22Rv1 (cell line): ENCODE data around the gene OR3A3.
"Not testable (repeated sequence)": the region's sequence is repeated elsewhere in the genome, so short reads cannot be mapped to it uniquely, and the experiment has no call there.

Source experiments
- H3K27ac ChIP-seq: fragments of 450-650 bp; 2 replicates; pipeline ENCODE4 v1.5.1; 2017
- CTCF ChIP-seq: fragments of 450-650 bp; IDR thresholded peaks from 2 replicates; pipeline ENCODE4 v1.5.1; 2017; ENCODE audit warnings: mild to moderate bottlenecking
- ZFX ChIP-seq: fragments of 450-650 bp; IDR thresholded peaks from 2 replicates; pipeline ENCODE4 v1.6.1; 2017; ENCODE audit warnings: antibody characterized with exemption, borderline replicate concordance

The OR3A3 gene

GRCh38 chr17:3440451-3440850, 29.3 kb downstream of the OR3A3 start:
- no peak for TF ChIP-seq CTCF
- TF ChIP-seq ZFX = no peak
- H3K27ac ChIP-seq = no peak overlapping the region

DNA sequence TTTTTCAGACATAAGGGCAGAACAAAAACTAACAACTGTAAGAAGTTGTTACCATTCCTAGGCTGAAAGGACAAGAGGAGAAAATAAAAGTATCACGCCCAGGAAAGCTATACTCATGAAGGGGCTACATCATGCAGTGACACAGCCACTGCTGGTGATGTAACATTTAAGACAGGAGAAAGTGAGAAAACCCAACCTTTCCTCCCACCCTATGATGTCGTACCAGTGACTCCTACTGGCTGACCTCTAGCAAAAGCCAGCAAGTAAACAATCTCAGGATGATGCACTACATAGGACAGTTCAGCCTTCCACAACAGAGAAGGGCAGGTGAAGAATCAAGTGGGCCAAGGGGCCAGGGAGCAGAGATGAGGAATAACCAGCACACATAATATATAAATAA, 36.5 kb downstream of the OR3A3 start:
- TF ChIP-seq CTCF (peak; percentile 69), ZFX (no peak)
- H3K27ac ChIP-seq = peak overlapping the region; percentile 40

DNA sequence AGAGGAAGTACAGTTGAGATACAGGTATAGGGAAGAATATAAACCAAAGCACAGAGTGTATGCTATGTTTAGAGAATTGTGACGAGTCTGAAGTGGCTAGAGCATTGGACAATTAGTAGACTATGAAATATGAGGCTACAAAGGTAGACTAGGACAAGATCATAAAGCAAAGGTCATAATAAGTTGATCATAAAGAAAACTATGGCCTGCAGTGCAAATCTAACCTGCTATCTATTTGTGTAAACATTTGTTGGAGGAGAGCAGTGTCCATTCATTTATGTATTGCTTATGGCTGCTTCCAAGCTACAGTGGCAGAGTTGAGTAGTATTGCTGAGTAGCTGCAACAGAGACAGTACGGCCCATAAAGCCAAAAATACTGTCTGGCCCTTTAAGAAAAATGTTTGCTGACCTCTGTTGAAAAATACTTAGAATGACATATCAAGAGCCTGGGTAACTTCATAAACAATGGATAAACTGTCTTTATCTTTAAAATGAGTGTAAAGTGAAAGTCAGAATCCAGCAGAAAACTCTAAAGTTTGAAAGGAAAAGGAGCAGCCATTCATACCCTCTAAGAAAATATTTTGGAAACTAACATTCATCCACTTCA, 37.0 kb downstream of the OR3A3 start:
- TF ChIP-seq CTCF = peak; percentile 27; the same call in 1 of the 2 replicates
- TF ChIP-seq ZFX = no peak

GRCh38 chr17:3466355-3466754, 55.2 kb downstream of the OR3A3 start:
- H3K27ac ChIP-seq = not testable (repeated sequence)

More for the DNA sequence above, 37.0 kb downstream of the OR3A3 start:
- H3K27ac ChIP-seq = peak overlapping the region; percentile 40

- TF ChIP-seq ZFX (no peak), CTCF (no peak)
- H3K27ac ChIP-seq = no peak overlapping the region
Measured at GRCh38 chr17:3469529-3469928, 58.4 kb downstream of the OR3A3 start.

- TF ChIP-seq CTCF = no peak
- H3K27ac ChIP-seq = no peak within 1 kb of the TSS
Measured at GRCh38 chr17:3471599-3471998, 60.4 kb downstream of the OR3A3 start, which contains the start of gene SPATA22. Gene SPATA22, minus strand, starts transcription at chr17:3471819. Its CDS starts 2,494 bp downstream, at chr17:3469325.

DNA sequence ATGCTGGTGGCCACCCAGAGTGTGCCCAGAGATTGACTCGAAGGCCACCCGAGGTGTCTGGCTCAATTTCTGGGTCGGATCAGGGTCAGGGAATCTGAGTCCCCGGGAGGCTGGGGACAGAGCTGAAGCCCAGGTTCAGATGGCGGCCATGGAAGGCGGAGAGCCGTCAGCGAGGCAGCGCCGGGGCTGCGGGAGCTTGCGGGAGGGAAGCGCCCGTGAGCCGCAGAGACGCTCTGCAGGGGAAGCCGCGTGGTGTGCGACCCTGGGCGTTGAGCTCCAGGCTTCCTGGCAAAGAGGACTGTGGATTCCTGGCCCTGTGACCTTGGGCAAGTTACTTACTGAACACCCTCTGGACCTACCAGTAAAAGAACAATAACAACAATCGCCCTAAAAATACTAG, 61.0 kb downstream of the OR3A3 start:
- no peak for TF ChIP-seq ZFX
- no peak for TF ChIP-seq CTCF
- no peak overlapping the region for H3K27ac ChIP-seq
